T-helper 2 cell (primary cell): Measurements from ENCODE around the gene MAGIX.

Source experiments
- DNase-seq, 5 experiments: peaks; one replicate each; pipeline versions ENCODE4 v3.0.0 to v3.0.0-alpha.2; 2012 to 2022

The MAGIX gene

GRCh38 chrX:49184294-49185281 is 22.0 kb downstream of the MAGIX start:
- peak in 2 of 5 experiments; percentile 14 to 44 for DNase-seq

GRCh38 chrX:49186125-49187027 is 23.8 kb downstream of the MAGIX start, which contains the start of gene PRICKLE3:
Gene PRICKLE3 (minus strand): TSS chrX:49186373. CDS start chrX:49186297, 76 bp downstream.
- DNase-seq = peak; percentile 45 to 78 (median 60)

- DNase-seq = no peak
These were observed 24.5 kb downstream of the MAGIX start for GRCh38 chrX:49187028-49187394.

- no peak for DNase-seq
These were observed 25.0 kb downstream of the MAGIX start for GRCh38 chrX:49187526-49187925.

- DNase-seq = no peak
These were observed 26.0 kb downstream of the MAGIX start for GRCh38 chrX:49188468-49189076.

- no peak for DNase-seq
These were observed 27.0 kb downstream of the MAGIX start for GRCh38 chrX:49189606-49190005.

- DNase-seq = peak; percentile 54 to 99 (median 77)
These were observed 28.4 kb downstream of the MAGIX start for GRCh38 chrX:49190821-49191573.

GRCh38 chrX:49191574-49192011 is 29.0 kb downstream of the MAGIX start:
- DNase-seq = peak in 1 of 5 experiments; percentile 54

- peak in 1 of 5 experiments; percentile 48 for DNase-seq
These were observed 30.3 kb downstream of the MAGIX start for GRCh38 chrX:49192722-49193328.

- DNase-seq = peak in 1 of 5 experiments; percentile 48
These were observed 31.0 kb downstream of the MAGIX start for GRCh38 chrX:49193542-49193964.

GRCh38 chrX:49197543-49198087 is 35.1 kb downstream of the MAGIX start:
- no peak for DNase-seq

- no peak for DNase-seq
These were observed 36.2 kb downstream of the MAGIX start for GRCh38 chrX:49198540-49199314.

GRCh38 chrX:49199315-49199595 is 36.7 kb downstream of the MAGIX start:
- no peak for DNase-seq

GRCh38 chrX:49199906-49200771 is 37.6 kb downstream of the MAGIX start, which contains the start of gene SYP:
Gene SYP (minus strand): TSS chrX:49200193. CDS start chrX:49200186, 7 bp downstream.
- DNase-seq = peak; percentile 77 to 91 (median 81)

- no peak for DNase-seq
These were observed 39.5 kb downstream of the MAGIX start for GRCh38 chrX:49202022-49202421.

- DNase-seq = no peak
These were observed 41.0 kb downstream of the MAGIX start for GRCh38 chrX:49203536-49203935.

- no peak for DNase-seq
These were observed 41.5 kb downstream of the MAGIX start for GRCh38 chrX:49204017-49204416.

- no peak for DNase-seq
These were observed 42.2 kb downstream of the MAGIX start for GRCh38 chrX:49204709-49205108.

GRCh38 chrX:49205443-49205842 is 42.9 kb downstream of the MAGIX start:
- DNase-seq = no peak
